Measurements from ENCODE around the gene CAPN2. TPM values are rescaled to one million over a fixed set of nuclear protein-coding genes. Genes with fewer than 3 reads are reported as not detected.

CAPN2 gene
- total RNA-seq, 1 experiment from 2014 or later = 459 TPM

DNA sequence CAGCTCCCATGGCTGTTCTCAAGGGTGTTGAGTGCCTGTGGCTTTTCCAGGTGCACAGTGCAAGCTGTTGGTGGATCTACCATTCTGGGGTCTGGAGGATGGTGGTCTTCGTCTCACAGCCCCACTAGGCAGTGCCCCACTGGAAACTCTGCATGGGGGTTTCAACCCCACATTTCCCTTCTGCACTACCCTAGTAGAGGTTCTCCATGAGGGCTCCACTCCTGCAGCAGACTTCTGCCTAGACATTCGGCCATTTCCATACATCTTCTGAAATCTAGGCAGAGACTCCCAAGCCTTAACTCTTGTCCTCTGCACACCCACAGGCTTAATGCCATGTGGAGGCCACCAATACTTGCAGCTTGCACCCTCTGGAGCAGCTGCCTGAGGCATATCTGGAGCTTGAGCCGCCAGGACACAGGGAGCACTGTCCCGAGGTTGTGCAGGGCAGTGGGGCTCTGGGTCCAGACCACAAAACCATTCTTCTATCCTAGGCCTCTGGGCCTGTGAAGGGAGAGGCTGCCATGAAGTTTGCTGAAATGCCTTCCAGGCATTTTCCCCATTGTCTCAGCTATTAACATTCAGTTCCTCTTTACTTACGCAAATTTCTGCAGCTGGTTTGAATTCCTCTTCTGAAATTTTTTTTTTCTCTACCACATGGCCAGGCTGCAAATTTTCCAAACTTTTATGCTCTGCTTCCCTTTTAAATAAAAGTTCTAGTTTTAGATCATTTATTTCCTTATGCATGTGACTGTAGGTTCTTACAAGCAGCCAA lies 38.0 kb upstream of the CAPN2 start:
- ChIA-PET POLR2A (ENCODE audit: unreplicated experiment) (no interaction called here), CTCF (interaction anchor here (0.7 kb wide), 1 partner anchor 118 kb away, joined by 3 read pairs; no protein-coding TSS in a partner anchor)
- BruUV-seq (replicated peaks) = no TSS peak
- TF ChIP-seq, protein P1, sequence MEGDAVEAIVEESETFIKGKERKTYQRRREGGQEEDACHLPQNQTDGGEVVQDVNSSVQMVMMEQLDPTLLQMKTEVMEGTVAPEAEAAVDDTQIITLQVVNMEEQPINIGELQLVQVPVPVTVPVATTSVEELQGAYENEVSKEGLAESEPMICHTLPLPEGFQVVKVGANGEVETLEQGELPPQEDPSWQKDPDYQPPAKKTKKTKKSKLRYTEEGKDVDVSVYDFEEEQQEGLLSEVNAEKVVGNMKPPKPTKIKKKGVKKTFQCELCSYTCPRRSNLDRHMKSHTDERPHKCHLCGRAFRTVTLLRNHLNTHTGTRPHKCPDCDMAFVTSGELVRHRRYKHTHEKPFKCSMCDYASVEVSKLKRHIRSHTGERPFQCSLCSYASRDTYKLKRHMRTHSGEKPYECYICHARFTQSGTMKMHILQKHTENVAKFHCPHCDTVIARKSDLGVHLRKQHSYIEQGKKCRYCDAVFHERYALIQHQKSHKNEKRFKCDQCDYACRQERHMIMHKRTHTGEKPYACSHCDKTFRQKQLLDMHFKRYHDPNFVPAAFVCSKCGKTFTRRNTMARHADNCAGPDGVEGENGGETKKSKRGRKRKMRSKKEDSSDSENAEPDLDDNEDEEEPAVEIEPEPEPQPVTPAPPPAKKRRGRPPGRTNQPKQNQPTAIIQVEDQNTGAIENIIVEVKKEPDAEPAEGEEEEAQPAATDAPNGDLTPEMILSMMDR (conservative IDR thresholded peaks at IDR 0.05) = no peak
- intact Hi-C loops (cut with micrococcal nuclease; ENCODE audit: unreplicated experiment) = no loop called here
- peaks cover 20% of the 10 kb centered on the region for H3K4me1 ChIP-seq (replicated peaks; ENCODE audit: insufficient read depth)
- H3K9me2 ChIP-seq (ENCODE audit: insufficient read depth) = no peaks in the 10 kb centered on the region
- H3K9me3 ChIP-seq (ENCODE audit: insufficient read depth, low read depth) = peaks cover 28% of the 10 kb centered on the region; the same call in 1 of the 2 replicates
- no peak overlapping the region for H3K27ac ChIP-seq
- no peaks in the 10 kb centered on the region for H3K27me3 ChIP-seq (ENCODE audit: insufficient read depth, low read depth)
- no peak overlapping the region for H3K4me3 ChIP-seq
- DNase-seq = no peak
- H3K79me2 ChIP-seq (ENCODE audit: low read depth) = no peaks in the 10 kb centered on the region
- no peaks in the 10 kb centered on the region for H4K20me1 ChIP-seq (ENCODE audit: insufficient read depth)
- no peaks in the 10 kb centered on the region for H3K36me3 ChIP-seq (ENCODE audit: low read depth)
- no peaks in the 10 kb centered on the region for H3F3A ChIP-seq (ENCODE audit: insufficient read depth, low read depth)
- H3K4me2 ChIP-seq = no peak overlapping the region
- no peak overlapping the region for H2AFZ ChIP-seq

DNA sequence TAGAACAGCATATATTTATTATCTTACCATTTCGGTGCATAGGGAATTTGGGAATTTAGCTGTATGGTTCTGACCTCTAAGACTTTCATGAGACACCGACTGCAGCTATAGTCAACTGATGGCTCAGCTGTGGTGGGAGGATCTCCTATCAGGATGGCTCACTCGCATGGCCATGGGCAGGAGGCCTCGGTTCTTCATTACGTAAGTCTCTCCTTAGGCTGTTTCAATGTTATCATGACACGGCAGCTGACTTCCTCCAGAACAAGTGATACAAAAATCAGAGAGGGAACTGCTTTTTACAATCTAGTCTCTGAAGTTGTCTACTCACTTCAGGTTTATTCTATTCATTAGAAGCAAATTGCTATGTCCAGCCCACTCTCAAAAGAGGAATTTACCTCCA lies 33.5 kb upstream of the CAPN2 start:
- CTCF ChIA-PET = interaction anchor here (0.6 to 3.1 kb wide), 2 partner anchors 122 to 539 kb away, joined by 6 to 11 read pairs; no protein-coding TSS in a partner anchor
- intact Hi-C loops (cut with micrococcal nuclease; ENCODE audit: unreplicated experiment) = no loop called here
- no TSS peak for BruUV-seq (replicated peaks)

DNA sequence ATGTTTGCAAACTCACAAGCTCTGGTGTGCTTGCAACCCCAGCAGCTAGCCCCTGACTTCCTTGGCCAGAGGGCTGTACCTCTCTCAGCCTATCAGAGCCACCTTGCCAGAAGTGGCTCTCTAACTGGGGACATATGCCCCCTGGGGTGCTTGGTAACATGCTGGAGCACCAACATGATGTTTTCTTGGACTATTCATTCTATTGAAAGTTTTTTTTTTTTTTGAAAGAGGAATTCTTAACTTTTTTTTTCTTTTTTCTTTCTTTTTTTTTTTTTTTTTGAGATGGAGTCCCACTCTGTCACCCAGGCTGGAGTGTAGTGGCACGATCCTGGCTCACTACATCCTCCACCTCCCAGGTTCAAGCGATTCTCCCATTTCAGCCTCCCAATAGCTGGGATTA lies 32.2 kb upstream of the CAPN2 start:
- Histone ChIP-seq H3K4me1 (replicated peaks; ENCODE audit: insufficient read depth) (no peaks in the 10 kb centered on the region), H3K9me3 (ENCODE audit: insufficient read depth, low read depth) (peaks cover 9% of the 10 kb centered on the region; the same call in 1 of the 2 replicates), H3K4me3 (no peak overlapping the region), H3K79me2 (ENCODE audit: low read depth) (no peaks in the 10 kb centered on the region), H3K27me3 (ENCODE audit: insufficient read depth, low read depth) (no peaks in the 10 kb centered on the region), H3K36me3 (ENCODE audit: low read depth) (no peaks in the 10 kb centered on the region), H3K4me2 (no peak overlapping the region), H3K9me2 (ENCODE audit: insufficient read depth) (no peaks in the 10 kb centered on the region), H2AFZ (no peak overlapping the region), H4K20me1 (ENCODE audit: insufficient read depth) (no peaks in the 10 kb centered on the region), H3K27ac (no peak overlapping the region), H3F3A (ENCODE audit: insufficient read depth, low read depth) (no peaks in the 10 kb centered on the region)
- POLR2A ChIA-PET (ENCODE audit: unreplicated experiment) = no interaction called here
- intact Hi-C loops (cut with micrococcal nuclease; ENCODE audit: unreplicated experiment) = loop anchor here (5.0 to 10.0 kb wide), 2 partner anchors 598 to 1215 kb away; no protein-coding TSS in a partner anchor
- CTCF ChIA-PET = interaction anchor here (1.1 to 3.1 kb wide), 2 partner anchors 123 to 546 kb away, joined by 3 to 11 read pairs; no protein-coding TSS in a partner anchor
- BruUV-seq (replicated peaks) = no TSS peak
- DNase-seq = no peak
- TF ChIP-seq, protein P1 (conservative IDR thresholded peaks at IDR 0.05) = no peak

More for the DNA sequence above, 33.5 kb upstream of the CAPN2 start:
- TF ChIP-seq, protein P1 (conservative IDR thresholded peaks at IDR 0.05) = no peak
- TF ChIP-seq EZH2 (IDR thresholded peaks at IDR 0.05; ENCODE audit: low read depth) = no peak
- no peak overlapping the region for H3K4me3 ChIP-seq
- no peak for DNase-seq
- H3K27ac ChIP-seq = no peak overlapping the region
- no peaks in the 10 kb centered on the region for H4K20me1 ChIP-seq (ENCODE audit: insufficient read depth)
- H3K36me3 ChIP-seq (ENCODE audit: low read depth) = no peaks in the 10 kb centered on the region
- POLR2A ChIA-PET (ENCODE audit: unreplicated experiment) = interaction anchor here (0.6 kb wide), 1 partner anchor 1661 kb away, joined by 3 read pairs; no protein-coding TSS in a partner anchor
- no peak overlapping the region for H3K4me2 ChIP-seq
- H3K27me3 ChIP-seq (ENCODE audit: insufficient read depth, low read depth) = no peaks in the 10 kb centered on the region
- no peak overlapping the region for H2AFZ ChIP-seq
- H3K9me3 ChIP-seq (ENCODE audit: insufficient read depth, low read depth) = peaks cover 20% of the 10 kb centered on the region; the same call in 1 of the 2 replicates
- no peaks in the 10 kb centered on the region for H3K79me2 ChIP-seq (ENCODE audit: low read depth)
- no peaks in the 10 kb centered on the region for H3F3A ChIP-seq (ENCODE audit: insufficient read depth, low read depth)
- no peaks in the 10 kb centered on the region for H3K9me2 ChIP-seq (ENCODE audit: insufficient read depth)
- H3K4me1 ChIP-seq (replicated peaks; ENCODE audit: insufficient read depth) = no peaks in the 10 kb centered on the region
